Measurements from ENCODE around the gene WFIKKN2. TPM values are rescaled to one million over a fixed set of nuclear protein-coding genes. Genes with fewer than 3 reads are reported as not detected.

Gene WFIKKN2
- total RNA-seq, 1 donor from 2014 or later = 0.07 TPM

GRCh38 chr17:50887705-50888245 lies 52.4 kb downstream of the WFIKKN2 start:
- no peak for DNase-seq (ENCODE audit: low read depth)
- Histone ChIP-seq H3K4me2 (ENCODE audit: low read length) (no peak overlapping the region), H3K27ac (ENCODE audit: low read depth, low read length) (no peak overlapping the region), H3K27me3 (ENCODE audit: insufficient read depth, low read length) (no peaks in the 10 kb centered on the region), H3K4me1 (ENCODE audit: insufficient read depth, low read length) (peaks cover 6% of the 10 kb centered on the region), H3K9ac (ENCODE audit: low read length) (no peak overlapping the region), H3K79me2 (ENCODE audit: insufficient read depth, low read length) (no peaks in the 10 kb centered on the region), H3K4me3 (ENCODE audit: insufficient read depth, low read depth, low read length) (no peak overlapping the region), H3K9me3 (ENCODE audit: insufficient read depth, low read depth, low read length) (no peaks in the 10 kb centered on the region), H3K36me3 (ENCODE audit: insufficient read depth, low read length) (no peaks in the 10 kb centered on the region), H4K20me1 (ENCODE audit: insufficient read depth, low read length) (no peaks in the 10 kb centered on the region), H2AFZ (ENCODE audit: low read depth, low read length) (no peak overlapping the region)
- H3K9me3 Mint-ChIP-seq (ENCODE audit: unreplicated experiment) = no peaks in the 10 kb centered on the region
- peaks cover 21% of the 10 kb centered on the region for H3K4me1 Mint-ChIP-seq (ENCODE audit: low read depth, unreplicated experiment)
- FAIRE-seq = no peak
- TF ChIP-seq CTCF (IDR thresholded peaks at IDR 0.05; ENCODE audit: insufficient read depth, low read depth, low read length) (no peak), EZH2 (IDR thresholded peaks at IDR 0.05; ENCODE audit: insufficient read depth, low read length) (no peak)
- H3K36me3 Mint-ChIP-seq (ENCODE audit: low read depth, unreplicated experiment) = no peaks in the 10 kb centered on the region
- H3K4me3 Mint-ChIP-seq (ENCODE audit: unreplicated experiment) = no peak overlapping the region
- no peak overlapping the region for H3K27ac Mint-ChIP-seq (ENCODE audit: unreplicated experiment)
- peaks cover 4% of the 10 kb centered on the region for H3K27me3 Mint-ChIP-seq (ENCODE audit: low read depth, unreplicated experiment)

- no peak for TF ChIP-seq CTCF (IDR thresholded peaks at IDR 0.05; ENCODE audit: insufficient read depth, low read depth, low read length)
- H3K27me3 ChIP-seq (ENCODE audit: insufficient read depth, low read length) = no peaks in the 10 kb centered on the region
- H3K4me2 ChIP-seq (ENCODE audit: low read length) = no peak overlapping the region
- Mint-ChIP-seq H3K4me1 (ENCODE audit: low read depth, unreplicated experiment) (peaks cover 15% of the 10 kb centered on the region), H3K36me3 (ENCODE audit: low read depth, unreplicated experiment) (no peaks in the 10 kb centered on the region), H3K4me3 (ENCODE audit: unreplicated experiment) (no peak overlapping the region), H3K27ac (ENCODE audit: unreplicated experiment) (no peak overlapping the region), H3K27me3 (ENCODE audit: low read depth, unreplicated experiment) (peaks cover 4% of the 10 kb centered on the region), H3K9me3 (ENCODE audit: unreplicated experiment) (no peaks in the 10 kb centered on the region)
- peaks cover 14% of the 10 kb centered on the region for H3K4me1 ChIP-seq (ENCODE audit: insufficient read depth, low read length)
- DNase-seq (ENCODE audit: low read depth) = no peak
- H4K20me1 ChIP-seq (ENCODE audit: insufficient read depth, low read length) = no peaks in the 10 kb centered on the region
- H3K9ac ChIP-seq (ENCODE audit: low read length) = no peak overlapping the region
- no peak overlapping the region for H2AFZ ChIP-seq (ENCODE audit: low read depth, low read length)
- H3K27ac ChIP-seq (ENCODE audit: low read depth, low read length) = no peak overlapping the region
- no peaks in the 10 kb centered on the region for H3K9me3 ChIP-seq (ENCODE audit: insufficient read depth, low read depth, low read length)
- no peaks in the 10 kb centered on the region for H3K79me2 ChIP-seq (ENCODE audit: insufficient read depth, low read length)
- H3K4me3 ChIP-seq (ENCODE audit: insufficient read depth, low read depth, low read length) = no peak overlapping the region
- H3K36me3 ChIP-seq (ENCODE audit: insufficient read depth, low read length) = no peaks in the 10 kb centered on the region
- no peak for FAIRE-seq
Measured at GRCh38 chr17:50889528-50890118, 54.2 kb downstream of the WFIKKN2 start.
